OCI-LY3 (cell line): ENCODE results near the gene PLXNB1.

Source experiments
- EZH2phosphoT487 ChIP-seq: fragments of 200-600 bp; shearing (Covaris generic); IDR thresholded peaks from 2 replicates; pipeline ENCODE4 v1.6.1; 2018; ENCODE audit warnings: antibody characterized with exemption, mixed run types, low read depth
- TF ChIP-seq, protein P1 (sequence below): fragments of 200-600, 300-600 bp; sonication (generic); IDR thresholded peaks from 2 replicates; pipeline ENCODE4 v1.5.1; 2014; ENCODE audit warnings: antibody characterized with exemption, low read length, low read depth

DNA sequence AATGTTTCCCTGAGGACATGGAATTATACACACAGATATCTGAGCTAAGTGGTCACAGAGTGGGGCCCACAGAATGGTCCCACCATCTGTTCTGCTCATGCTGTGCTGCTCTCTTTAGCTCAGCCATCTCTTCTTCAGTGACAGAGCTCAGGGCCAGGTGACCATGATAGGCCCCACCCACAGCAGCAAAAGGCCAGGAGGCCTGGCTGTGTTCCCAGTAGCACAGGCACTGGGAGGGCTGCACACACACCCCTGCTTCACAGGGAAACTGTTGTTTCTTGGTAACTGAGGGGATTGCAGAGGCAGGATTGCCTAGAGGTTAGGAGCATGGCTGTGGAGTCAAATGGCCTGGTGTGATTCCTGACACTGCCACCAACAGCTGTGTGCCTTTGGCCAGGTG, 62.7 kb downstream of the PLXNB1 start:
- TF ChIP-seq, protein P1, sequence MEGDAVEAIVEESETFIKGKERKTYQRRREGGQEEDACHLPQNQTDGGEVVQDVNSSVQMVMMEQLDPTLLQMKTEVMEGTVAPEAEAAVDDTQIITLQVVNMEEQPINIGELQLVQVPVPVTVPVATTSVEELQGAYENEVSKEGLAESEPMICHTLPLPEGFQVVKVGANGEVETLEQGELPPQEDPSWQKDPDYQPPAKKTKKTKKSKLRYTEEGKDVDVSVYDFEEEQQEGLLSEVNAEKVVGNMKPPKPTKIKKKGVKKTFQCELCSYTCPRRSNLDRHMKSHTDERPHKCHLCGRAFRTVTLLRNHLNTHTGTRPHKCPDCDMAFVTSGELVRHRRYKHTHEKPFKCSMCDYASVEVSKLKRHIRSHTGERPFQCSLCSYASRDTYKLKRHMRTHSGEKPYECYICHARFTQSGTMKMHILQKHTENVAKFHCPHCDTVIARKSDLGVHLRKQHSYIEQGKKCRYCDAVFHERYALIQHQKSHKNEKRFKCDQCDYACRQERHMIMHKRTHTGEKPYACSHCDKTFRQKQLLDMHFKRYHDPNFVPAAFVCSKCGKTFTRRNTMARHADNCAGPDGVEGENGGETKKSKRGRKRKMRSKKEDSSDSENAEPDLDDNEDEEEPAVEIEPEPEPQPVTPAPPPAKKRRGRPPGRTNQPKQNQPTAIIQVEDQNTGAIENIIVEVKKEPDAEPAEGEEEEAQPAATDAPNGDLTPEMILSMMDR: no peak
- TF ChIP-seq EZH2phosphoT487: no peak
